ENCODE results near the gene CACNA2D4. TPM values are rescaled to one million over a fixed set of nuclear protein-coding genes. Genes with fewer than 3 reads are reported as not detected.

The CACNA2D4 gene
- total RNA-seq, 4 donors from 2014 or later, result 10.1 to 16.2 (median 11.4) TPM

GRCh38 chr12:1884651-1885050 is 33.8 kb downstream of the CACNA2D4 start:
- Histone ChIP-seq H3K4me1 (no peaks in the 10 kb centered on the region), H3K27ac (no peak overlapping the region), H3K4me3 (no peak overlapping the region), H3K9me3 (peaks cover 0 to 7% (median 0%) of the 10 kb centered on the region in 4 donors), H3K27me3 (no peaks in the 10 kb centered on the region), H3K36me3 (no peaks in the 10 kb centered on the region)
- 87 to 90% methylated on average over 9 of the region's 9 CpGs for WGBS, 2 donors
- DNase-seq (ENCODE audit: low spot score in 2 of 2), result no peak
- TF ChIP-seq EP300 (IDR thresholded peaks at IDR 0.05) (no peak), POLR2A (IDR thresholded peaks at IDR 0.05) (no peak)
- TF ChIP-seq, protein P1, sequence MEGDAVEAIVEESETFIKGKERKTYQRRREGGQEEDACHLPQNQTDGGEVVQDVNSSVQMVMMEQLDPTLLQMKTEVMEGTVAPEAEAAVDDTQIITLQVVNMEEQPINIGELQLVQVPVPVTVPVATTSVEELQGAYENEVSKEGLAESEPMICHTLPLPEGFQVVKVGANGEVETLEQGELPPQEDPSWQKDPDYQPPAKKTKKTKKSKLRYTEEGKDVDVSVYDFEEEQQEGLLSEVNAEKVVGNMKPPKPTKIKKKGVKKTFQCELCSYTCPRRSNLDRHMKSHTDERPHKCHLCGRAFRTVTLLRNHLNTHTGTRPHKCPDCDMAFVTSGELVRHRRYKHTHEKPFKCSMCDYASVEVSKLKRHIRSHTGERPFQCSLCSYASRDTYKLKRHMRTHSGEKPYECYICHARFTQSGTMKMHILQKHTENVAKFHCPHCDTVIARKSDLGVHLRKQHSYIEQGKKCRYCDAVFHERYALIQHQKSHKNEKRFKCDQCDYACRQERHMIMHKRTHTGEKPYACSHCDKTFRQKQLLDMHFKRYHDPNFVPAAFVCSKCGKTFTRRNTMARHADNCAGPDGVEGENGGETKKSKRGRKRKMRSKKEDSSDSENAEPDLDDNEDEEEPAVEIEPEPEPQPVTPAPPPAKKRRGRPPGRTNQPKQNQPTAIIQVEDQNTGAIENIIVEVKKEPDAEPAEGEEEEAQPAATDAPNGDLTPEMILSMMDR (IDR thresholded peaks at IDR 0.05), result no peak

DNA sequence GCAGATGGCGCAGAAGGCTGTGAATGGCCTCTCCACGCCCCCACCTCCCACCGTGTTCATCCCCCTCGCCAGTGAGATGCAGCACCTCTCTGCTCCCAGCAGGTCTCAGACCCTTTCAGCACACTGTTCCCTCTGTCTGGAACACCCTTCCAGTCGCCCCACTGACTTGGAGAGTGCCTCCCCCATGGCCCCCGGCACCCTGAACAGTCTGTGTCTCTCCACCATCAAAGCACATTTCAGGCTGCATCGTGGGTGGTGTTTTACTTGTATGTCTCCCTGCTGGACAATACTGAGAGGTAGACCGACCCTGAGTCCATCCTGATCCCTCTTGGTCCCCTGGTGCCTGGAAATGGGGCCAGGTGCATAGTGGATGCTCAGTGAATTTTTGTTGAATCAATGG is 34.9 kb downstream of the CACNA2D4 start:
- Histone ChIP-seq H3K4me1 (no peaks in the 10 kb centered on the region), H3K9me3 (peaks cover 0 to 7% (median 0%) of the 10 kb centered on the region in 4 donors), H3K4me3 (no peak overlapping the region), H3K27me3 (no peaks in the 10 kb centered on the region), H3K27ac (no peak overlapping the region), H3K36me3 (no peaks in the 10 kb centered on the region)
- WGBS, 2 donors, result 83 to 86% methylated on average over 8 of the region's 8 CpGs
- TF ChIP-seq, protein P1 (IDR thresholded peaks at IDR 0.05), result no peak
- TF ChIP-seq EP300 (IDR thresholded peaks at IDR 0.05), result no peak
- no peak for TF ChIP-seq POLR2A (IDR thresholded peaks at IDR 0.05)
- DNase-seq (ENCODE audit: low spot score in 2 of 2), result no peak

GRCh38 chr12:1882850-1883470 is 35.5 kb downstream of the CACNA2D4 start:
- Histone ChIP-seq H3K27ac (no peak overlapping the region), H3K27me3 (no peaks in the 10 kb centered on the region), H3K4me3 (no peak overlapping the region), H3K36me3 (no peaks in the 10 kb centered on the region), H3K4me1 (no peaks in the 10 kb centered on the region), H3K9me3 (peaks cover 0 to 3% (median 0%) of the 10 kb centered on the region in 4 donors)
- TF ChIP-seq, protein P1 (IDR thresholded peaks at IDR 0.05), result no peak
- TF ChIP-seq POLR2A (IDR thresholded peaks at IDR 0.05) (no peak), EP300 (IDR thresholded peaks at IDR 0.05) (no peak)
- no peak for DNase-seq (ENCODE audit: low spot score in 2 of 2)
- WGBS, 2 donors, result 81 to 82% methylated on average over 12 to 16 of the region's 19 CpGs

DNA sequence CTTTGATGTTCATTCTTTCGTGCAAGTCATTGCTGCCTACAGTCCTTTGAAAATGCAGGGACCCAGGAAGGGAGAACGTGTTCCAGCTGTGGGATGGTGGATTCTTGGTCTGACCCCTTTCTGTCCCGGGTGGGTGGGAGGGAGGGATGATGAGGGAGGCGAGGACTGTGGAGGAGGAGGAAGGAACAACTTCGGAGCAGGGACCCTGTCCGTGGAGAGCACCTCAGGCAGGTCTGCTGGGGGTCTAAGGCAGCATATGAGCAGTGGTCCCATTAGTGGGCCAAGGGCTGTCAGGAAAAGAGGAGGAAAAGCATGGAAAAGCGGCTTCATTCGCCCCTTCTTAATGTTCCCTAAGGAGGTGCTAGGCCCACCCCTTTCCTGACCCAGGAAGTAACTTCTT is 36.0 kb downstream of the CACNA2D4 start:
- no peaks in the 10 kb centered on the region for H3K36me3 ChIP-seq
- 63 to 77% methylated on average over 8 of the region's 8 CpGs for WGBS, 2 donors
- TF ChIP-seq EP300 (IDR thresholded peaks at IDR 0.05) (no peak), POLR2A (IDR thresholded peaks at IDR 0.05) (no peak)
- TF ChIP-seq, protein P1 (IDR thresholded peaks at IDR 0.05), result no peak
- H3K9me3 ChIP-seq, result no peaks in the 10 kb centered on the region
- DNase-seq (ENCODE audit: low spot score in 2 of 2), result no peak
- no peak overlapping the region for H3K4me3 ChIP-seq
- no peaks in the 10 kb centered on the region for H3K4me1 ChIP-seq
- no peak overlapping the region for H3K27ac ChIP-seq
- H3K27me3 ChIP-seq, result no peaks in the 10 kb centered on the region

- Histone ChIP-seq H3K4me1 (no peaks in the 10 kb centered on the region), H3K4me3 (no peak overlapping the region), H3K27me3 (no peaks in the 10 kb centered on the region), H3K36me3 (no peaks in the 10 kb centered on the region), H3K9me3 (no peaks in the 10 kb centered on the region), H3K27ac (no peak overlapping the region)
- WGBS, 2 donors, result 64 to 72% methylated on average over 3 of the region's 3 CpGs
- TF ChIP-seq POLR2A (IDR thresholded peaks at IDR 0.05), result no peak
- no peak for TF ChIP-seq EP300 (IDR thresholded peaks at IDR 0.05)
- TF ChIP-seq, protein P1 (IDR thresholded peaks at IDR 0.05), result no peak
- no peak for DNase-seq (ENCODE audit: low spot score in 2 of 2)
Observed at GRCh38 chr12:1881936-1882335, 36.5 kb downstream of the CACNA2D4 start.
